ENCODE results near the gene CORO2A.

Gene CORO2A

GRCh38 chr9:98227883-98228282 is 35.4 kb upstream of the CORO2A start:
- TF ChIP-seq CTCF (IDR thresholded peaks at IDR 0.05) (no peak), ZFX (IDR thresholded peaks at IDR 0.05; ENCODE audit: borderline replicate concordance) (no peak)
- no peak overlapping the region for H3K27ac ChIP-seq

GRCh38 chr9:98226957-98227356 is 34.5 kb upstream of the CORO2A start:
- H3K27ac ChIP-seq: no peak overlapping the region

GRCh38 chr9:98226516-98226915 is 34.1 kb upstream of the CORO2A start:
- no peak overlapping the region for H3K27ac ChIP-seq
- TF ChIP-seq CTCF (IDR thresholded peaks at IDR 0.05) (no peak), ZFX (IDR thresholded peaks at IDR 0.05; ENCODE audit: borderline replicate concordance) (no peak)

More at GRCh38 chr9:98226957-98227356, 34.5 kb upstream of the CORO2A start:
- TF ChIP-seq CTCF (IDR thresholded peaks at IDR 0.05): no peak
- no peak for TF ChIP-seq ZFX (IDR thresholded peaks at IDR 0.05; ENCODE audit: borderline replicate concordance)

- H3K27ac ChIP-seq: no peak overlapping the region
- TF ChIP-seq ZFX (IDR thresholded peaks at IDR 0.05; ENCODE audit: borderline replicate concordance): no peak
- no peak for TF ChIP-seq CTCF (IDR thresholded peaks at IDR 0.05)
These were observed 32.6 kb upstream of the CORO2A start for GRCh38 chr9:98225015-98225442.

- no peak overlapping the region for H3K27ac ChIP-seq
These were observed 30.7 kb upstream of the CORO2A start for GRCh38 chr9:98222885-98223691.

GRCh38 chr9:98220911-98221310 is 28.5 kb upstream of the CORO2A start:
- no peak overlapping the region for H3K27ac ChIP-seq
- TF ChIP-seq ZFX (IDR thresholded peaks at IDR 0.05; ENCODE audit: borderline replicate concordance): no peak
- no peak for TF ChIP-seq CTCF (IDR thresholded peaks at IDR 0.05)

More at GRCh38 chr9:98222885-98223691, 30.7 kb upstream of the CORO2A start:
- no peak for TF ChIP-seq CTCF (IDR thresholded peaks at IDR 0.05)
- no peak for TF ChIP-seq ZFX (IDR thresholded peaks at IDR 0.05; ENCODE audit: borderline replicate concordance)

GRCh38 chr9:98219794-98220370 is 27.4 kb upstream of the CORO2A start:
- H3K27ac ChIP-seq: no peak overlapping the region
- TF ChIP-seq CTCF (IDR thresholded peaks at IDR 0.05) (no peak), ZFX (IDR thresholded peaks at IDR 0.05; ENCODE audit: borderline replicate concordance) (no peak)
